HT1080 (cell line): ENCODE data around the gene ABCC2. TPM values are rescaled to one million over a fixed set of nuclear protein-coding genes. Genes with fewer than 3 reads are reported as not detected.
"Not testable (repeated sequence)": the region's sequence is repeated elsewhere in the genome, so short reads cannot be mapped to it uniquely, and the experiment has no call there.

ENCODE experiments used
- DNase-seq: peaks from one replicate; pipeline ENCODE4 v3.0.0-alpha.2; 2015; ENCODE audit warnings: low read depth
- polyA plus RNA-seq, 2 experiments: library from polyadenylated mRNA; depleted of rRNA; stranded (reverse); fragments of >200 nt; gene quantifications; 2 replicates each; pipeline ENCODE4 v1.2.3, GENCODE V29; 2015
- total RNA-seq: library from RNA; depleted of rRNA; stranded (reverse); fragments of >200 nt; shearing (Covaris generic); gene quantifications from 2 replicates; pipeline ENCODE4 v1.2.3, GENCODE V29; 2014; rRNA removed

Gene ABCC2
- 0.80 and 0.90 TPM in 2 replicates for total RNA-seq
- polyA plus RNA-seq (2015; cell fraction: cytosol; rRNA removed), result 0.29 and 0.53 TPM in 2 replicates
- 3.1 and 3.5 TPM in 2 replicates for polyA plus RNA-seq (2015; cell fraction: nucleus; rRNA removed)

DNA sequence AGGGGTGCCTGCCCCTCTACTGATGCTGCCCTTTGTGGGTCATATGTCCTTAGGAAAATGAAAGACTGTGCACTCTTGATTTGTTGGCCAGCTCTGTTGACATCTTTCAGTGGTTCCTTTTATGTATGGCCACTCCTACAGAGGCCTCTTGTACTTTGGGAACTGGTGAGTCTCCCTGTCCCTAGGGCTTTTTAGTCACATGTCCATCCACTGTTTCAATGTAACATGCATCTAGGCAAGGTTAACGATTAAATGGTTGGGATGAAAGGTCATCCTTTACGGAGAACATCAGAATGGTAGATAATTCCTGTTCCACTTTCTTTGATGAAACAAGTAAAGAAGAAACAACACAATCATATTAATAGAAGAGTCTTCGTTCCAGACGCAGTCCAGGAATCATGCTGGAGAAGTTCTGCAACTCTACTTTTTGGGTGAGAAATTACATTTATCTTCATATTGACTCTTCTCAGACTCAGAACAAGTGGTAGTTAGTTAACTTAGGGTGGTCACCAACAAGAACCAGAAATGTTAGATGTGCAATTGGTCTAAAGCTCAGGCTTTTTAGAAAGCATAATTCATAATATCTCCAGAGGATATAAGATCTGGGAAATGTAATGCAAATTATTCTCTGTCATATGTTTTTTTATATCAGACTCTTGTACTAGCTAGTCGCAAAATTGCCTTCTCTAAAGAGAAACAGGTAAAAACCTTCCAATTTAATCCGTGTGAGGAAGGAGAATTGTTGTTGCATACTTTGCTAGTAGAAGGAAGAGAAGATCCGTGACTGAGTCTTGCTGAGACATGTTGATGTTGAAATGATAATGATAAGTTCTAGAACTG, at the start of gene ABCC2:
Gene ABCC2 (plus strand): TSS at position 194 of the 840 bp plus-strand sequence. CDS start 205 bp downstream, at position 399.
- DNase-seq, result no peak

DNA sequence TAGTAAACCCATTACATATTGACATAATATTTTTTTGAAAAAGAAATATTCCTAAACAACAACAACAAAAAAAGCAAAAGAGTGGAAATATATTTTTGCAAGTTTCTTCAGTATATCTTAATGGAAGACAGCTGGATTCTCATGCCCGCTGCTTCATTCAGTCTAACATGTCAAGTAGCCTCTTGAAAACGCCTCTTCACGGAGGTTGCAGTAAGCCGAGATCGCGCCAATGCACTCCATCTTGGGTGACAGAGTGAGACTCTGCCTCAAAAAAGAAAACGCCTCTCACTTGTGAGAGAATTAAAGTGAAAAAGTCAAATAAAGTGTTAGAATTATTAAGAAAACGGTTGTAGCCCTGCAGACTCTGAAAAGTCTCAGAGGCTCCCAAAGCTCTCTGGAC, 49.1 kb upstream of the ABCC2 start:
- no peak for DNase-seq

DNA sequence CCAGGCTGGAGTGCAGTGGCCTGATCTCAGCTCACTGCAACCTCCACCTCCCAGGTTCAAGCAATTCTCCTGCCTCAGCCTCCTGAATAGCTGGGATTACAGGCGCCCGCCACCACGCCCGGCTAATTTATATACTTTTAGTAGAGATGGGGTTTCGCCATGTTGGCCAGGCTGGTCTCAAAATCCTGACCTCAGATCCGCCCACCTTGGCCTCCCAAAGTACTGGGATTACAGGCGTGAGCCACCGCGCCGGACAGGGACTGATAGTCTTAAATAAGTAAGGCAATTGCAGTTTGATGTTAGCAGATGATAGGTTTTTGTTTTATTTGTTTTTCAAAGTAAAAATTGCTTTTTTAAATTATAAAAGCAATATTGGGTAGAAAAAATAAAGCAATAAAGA, 48.3 kb upstream of the ABCC2 start:
- DNase-seq, result not testable (repeated sequence)

DNA sequence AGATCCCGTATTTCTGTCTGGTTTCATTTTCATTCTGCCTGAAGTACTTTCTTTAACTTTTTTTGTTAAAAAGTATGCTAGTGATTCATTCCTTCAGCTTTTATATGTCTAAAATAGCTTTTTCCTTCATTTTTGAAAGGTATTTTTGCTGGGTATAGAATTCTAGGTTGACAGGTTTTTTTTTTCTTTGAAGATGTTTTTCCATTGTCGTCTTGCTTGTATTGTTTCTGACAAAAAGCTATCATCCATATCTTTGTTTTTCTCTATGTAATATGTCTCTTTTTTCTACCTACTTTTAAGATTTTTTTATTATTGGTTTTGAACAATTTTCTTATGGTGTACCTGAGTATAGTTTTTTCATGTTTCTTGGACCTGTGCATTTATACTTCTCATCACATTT, 42.2 kb upstream of the ABCC2 start:
- DNase-seq, result no peak

DNA sequence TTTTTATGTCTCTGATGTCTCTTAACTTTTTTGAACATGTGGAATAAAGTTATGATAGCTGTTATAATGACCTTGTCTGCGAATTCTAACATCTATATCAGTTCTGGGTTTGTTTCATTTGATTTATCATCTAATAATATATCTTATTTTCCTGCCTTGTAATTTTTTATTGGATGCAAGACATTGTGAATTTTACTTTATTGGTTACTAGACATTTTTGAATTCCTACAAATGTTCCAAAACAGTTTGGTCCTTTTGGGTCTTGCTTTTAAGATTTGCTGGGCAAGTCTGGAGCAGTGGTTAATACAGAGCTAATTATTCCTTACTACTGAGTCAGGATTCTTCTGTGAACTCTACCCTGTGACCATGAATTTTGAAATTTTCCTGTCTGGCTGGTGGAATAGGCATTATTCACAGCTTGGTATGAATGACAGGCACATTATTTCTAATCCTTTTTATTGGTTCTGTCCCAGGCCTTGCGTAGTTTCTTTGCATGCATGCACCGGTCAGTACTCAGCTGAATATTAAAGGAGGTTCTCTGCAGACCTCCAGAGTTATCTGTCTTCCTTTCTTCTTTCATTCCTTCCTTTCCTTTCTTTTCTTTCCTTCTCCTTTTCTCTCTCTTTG, 41.4 kb upstream of the ABCC2 start:
- no peak for DNase-seq

DNA sequence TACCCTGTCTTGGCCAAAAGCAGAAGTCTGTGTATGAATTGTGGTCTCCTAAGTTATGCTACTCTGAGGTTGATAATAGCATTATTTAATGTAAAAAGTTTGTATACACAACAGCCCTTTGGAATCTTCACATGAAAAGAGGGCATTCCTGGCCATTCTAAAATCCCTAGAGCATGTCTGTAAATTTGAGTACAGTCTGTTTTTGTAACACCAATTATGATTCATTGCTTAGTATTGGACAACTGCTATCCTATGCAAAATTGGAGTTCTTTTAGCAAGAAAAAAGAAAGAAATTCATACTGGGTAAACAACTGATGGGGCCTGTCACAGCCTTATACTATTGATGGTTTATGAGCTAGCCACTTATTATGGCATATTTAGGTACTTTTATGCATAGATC, 40.2 kb upstream of the ABCC2 start:
- DNase-seq, result no peak

DNA sequence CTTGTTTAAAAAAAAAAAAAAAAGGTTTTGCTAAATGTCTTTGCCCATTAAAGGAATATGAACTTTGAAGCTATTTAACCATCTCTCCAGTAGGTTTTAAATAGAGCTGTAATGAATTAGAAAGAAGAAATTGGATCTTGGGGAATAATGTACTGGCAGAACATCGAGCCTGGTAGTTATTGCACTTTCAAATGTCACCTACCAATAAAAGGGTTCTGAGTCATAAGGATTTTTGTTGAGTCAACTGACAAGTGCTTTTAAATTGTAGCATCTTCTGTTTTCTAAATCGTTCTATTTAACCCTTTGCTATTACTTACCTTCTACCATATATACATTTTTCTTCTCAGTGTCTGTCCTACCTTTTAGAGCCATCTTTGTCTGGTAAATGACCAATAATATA, 39.7 kb upstream of the ABCC2 start:
- no peak for DNase-seq

DNA sequence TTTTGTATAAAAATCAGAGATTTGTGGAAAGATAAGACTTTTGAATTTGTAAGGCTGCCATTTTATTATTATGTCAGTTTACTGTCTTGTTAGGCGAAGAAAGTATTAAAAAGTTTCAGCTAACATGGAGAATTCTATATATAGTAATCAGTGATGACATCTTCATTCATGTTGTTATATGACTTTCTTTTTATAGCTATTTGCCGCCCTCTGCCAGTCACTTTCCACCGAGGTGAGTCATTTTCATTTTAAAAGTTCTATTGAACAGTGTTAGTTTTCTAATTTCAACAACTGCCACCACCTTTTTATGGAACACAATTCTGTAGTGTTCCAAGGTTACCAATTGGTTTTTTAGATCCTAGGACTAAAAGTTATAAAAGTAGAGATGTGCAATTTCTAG, 38.6 kb upstream of the ABCC2 start:
- DNase-seq, result no peak

DNA sequence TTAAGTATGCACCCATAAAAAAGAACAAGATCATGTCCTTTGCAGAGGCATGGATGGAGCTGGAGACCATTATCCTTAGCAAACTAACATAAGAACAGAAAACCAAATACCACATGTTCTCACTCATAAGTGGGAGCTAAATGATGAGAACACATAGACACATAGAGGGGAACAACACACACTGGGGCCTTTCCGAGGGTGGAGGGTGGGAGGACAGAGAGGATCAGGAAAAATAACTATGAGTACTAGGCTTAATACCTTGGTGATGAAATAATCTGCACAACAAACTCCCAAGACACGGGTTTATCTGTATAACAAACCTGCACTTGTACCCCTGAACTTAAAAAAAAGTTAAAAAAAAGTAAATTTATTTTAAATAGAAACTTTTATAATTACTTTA, 36.3 kb upstream of the ABCC2 start:
- not testable (repeated sequence) for DNase-seq

DNA sequence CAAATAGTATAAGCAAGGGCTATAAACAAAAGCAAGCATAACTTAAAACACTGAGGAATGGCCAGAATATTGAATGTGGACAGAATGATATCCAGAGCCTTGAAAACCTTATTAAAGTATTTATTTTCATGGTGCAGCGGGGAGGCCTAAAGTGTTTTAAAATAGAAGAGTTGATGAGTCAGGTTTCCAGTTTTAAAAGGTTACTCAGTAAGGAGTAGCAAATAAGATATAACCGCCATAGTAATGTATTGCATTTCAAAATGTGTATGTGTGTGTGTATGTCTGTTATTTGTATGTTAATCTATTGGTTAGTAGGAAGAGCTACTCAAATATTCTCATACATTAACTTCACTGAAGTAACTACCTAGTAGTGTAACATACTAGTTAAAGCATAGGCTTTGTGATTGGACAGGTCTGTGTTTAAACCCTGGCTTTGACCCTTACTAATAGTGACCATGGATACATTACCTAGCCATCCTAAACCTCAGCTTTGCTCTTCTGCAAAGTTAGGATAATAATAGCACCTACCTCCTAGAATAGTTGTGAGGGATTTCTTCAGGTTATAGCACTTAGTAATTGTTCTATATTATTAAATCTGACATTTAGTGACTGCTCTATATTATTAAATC, 33.5 kb upstream of the ABCC2 start:
- no peak for DNase-seq

DNA sequence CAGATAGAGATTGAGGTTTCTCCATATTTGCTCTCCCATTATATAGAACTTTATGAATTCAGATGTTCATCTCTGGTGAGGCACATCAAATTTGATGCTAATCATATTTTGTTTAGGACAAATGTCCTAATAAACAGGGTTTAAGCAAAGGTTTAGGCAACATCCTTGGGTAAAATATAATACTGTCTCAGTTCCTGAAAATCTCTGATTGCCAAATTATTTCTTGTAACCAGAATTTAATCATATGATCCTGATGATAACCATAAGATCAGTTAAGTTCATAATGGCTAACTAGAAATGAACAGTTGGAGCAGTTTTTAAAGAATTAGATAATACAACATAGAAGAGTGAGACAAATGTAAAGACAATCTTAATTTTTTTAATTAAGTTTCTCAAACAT, 31.8 kb upstream of the ABCC2 start:
- no peak for DNase-seq

DNA sequence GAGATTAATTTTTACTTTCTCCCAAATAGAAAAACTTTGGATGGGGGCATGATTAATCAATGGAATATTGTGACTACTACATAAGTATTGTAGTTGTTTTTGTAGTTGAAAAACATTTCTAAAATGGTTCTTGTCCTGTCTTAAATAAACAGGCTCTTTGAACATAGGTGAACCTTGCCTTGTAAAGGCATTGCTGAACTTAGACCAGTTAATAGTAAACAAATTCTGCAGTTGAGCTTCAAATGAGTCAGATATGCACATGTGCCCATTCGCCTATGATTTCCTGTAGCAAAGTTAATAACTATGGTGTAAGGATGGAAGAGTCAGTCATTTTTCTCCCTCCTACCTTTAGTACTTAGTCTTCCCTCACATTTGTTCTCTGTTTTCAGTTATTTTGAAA, 27.8 kb upstream of the ABCC2 start:
- DNase-seq, result peak; percentile 24

DNA sequence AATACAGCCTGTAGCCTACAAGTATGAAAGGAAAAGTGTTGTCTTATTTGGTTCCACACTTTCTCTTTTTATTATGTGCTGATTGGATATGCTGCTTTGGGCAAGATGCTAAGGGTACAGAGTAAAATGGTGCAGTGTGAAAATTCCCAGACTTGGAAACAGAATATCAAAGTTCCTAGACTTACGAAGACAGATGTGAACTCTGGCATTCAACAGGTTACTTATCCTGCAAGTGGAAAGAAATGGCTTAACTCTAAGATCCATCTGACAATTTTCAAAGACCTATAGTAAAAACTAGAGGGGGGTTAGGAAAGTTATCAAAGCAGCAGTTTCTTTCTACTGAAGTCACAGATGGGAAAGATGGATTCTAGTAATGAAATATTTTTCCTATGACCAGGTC, 26.3 kb upstream of the ABCC2 start:
- DNase-seq, result no peak

DNA sequence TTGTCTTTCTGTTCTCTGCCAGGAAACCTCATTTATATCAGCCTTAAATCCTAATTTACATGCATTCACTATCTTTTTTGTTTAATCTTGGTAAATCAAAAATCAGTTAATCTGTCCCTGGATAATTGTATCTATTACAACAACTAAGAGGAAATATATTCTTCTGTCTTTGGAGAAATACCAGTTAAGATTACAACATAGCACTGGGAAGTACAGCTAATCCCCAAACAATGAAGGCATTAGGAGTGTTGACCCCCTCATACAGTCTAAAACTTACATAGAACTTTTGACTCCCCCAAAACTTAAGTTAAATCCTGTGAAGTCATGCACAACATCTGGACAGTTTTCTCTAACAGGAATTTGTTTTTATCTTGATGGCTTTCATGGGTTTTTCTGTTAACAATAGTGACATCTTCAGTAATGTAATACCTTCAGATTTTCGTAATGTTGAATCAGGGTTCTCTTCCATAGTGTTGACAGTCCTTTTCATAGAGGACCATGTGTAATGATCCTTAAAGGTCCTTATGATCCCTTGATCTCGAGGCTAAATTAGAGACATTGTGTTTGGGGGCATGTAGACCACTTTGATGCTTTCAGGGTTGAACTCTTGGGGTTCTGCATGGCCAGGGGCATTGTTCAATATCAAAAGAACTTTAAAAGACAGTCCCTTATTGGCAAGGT, 24.1 kb upstream of the ABCC2 start:
- no peak for DNase-seq

DNA sequence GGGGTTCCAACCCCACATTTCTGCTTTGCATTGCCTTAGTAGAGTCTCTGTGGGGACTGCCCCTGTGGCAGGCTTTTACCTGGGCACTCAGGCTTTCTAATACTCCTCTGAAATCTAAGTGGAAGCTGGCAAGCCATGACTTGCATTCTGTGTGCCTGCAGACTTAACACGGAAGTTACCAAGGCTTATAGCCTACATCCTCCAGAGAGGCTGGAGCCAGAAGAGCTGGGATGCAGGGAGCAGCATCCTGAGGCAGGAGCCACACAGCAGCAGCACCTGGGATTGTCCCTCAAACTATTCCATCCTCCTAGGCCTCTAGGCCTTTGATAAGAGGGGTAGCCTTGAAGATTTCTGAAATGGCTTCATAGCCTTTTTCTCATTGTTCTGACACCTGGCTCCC, 22.1 kb upstream of the ABCC2 start:
- no peak for DNase-seq

DNA sequence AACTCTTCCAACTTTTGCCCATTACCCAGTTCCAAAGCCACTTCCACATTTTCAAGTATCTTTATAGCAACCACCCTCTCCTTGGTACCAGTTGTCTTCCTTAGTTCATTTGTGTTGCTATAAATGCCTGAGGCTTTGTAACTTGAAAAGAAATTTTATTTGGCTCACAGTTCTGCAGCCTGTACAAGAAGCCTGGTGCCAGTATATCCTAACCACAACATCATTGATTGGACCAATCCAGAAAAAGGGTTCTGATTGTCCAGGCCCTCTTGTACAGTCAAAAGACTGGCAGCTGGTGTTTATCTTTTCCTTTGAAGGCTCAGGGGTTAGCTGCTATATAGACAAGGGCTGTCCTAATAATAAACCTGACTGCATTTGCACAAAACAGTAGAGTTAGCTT, 21.1 kb upstream of the ABCC2 start:
- DNase-seq, result no peak

DNA sequence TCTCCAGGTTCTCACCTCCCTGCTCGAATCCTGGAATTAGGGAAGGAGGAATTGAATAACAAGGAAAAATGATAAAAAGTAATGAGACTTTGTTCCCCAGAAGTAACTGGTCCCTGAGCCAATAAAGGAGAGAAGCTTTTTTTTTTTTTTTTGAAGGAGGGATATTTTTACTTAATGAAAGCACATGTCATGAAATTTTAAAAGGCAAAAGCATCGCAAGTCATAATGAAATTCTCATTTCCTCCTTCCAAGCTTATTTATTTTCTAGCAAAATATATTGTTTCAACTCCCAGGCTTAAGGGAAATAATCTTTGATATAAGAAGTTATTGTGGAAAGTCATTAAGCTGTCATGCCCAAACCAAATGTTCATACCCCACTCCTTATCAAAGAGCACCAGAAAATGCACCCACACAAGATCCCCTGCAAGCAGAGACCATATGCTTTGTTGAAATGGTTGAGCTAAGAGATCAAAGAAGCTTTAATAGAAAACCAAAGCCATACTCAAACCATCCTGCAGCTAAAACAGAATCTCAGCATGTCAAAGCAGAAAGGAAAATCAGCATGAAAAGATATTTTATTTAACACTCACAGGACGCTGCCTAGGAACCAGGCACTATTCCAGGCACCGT, 16.7 kb upstream of the ABCC2 start:
- no peak for DNase-seq

DNA sequence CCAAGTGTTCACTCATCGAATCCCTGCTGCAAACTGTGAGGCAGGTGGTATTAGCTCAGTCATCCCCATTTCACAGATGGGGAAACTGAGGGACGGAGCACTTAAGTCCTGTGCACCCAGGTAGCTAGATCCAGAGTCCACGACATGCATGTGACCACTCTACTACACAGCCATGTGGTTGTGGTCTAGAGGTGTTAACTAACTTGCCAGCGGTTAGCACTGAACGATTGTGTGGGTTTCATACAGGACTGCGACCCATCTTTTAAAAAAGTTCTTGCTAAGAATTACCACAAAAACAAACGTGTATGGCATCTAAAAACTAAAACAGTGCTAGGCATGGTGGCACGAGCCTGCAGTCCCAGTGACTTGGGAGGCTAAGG, 16.1 kb upstream of the ABCC2 start:
- DNase-seq, result no peak

DNA sequence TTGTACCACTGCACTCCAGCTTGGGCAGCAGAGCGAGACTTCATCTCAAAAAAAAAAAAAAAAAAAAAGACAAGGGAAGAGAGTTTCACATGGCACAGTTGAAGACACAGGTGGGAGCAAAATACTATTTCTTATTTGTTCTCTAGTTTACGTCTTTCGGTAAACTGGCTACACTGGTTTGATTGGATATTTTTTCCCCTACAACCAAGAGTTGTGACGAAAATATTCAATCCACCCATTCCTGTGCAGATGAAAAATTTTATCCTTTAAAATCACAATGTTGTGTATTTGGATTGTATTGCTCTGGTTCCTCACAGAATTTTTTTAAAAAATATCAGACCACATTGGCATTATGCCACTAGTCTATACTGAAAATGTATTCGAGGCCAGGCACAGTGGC, 14.5 kb upstream of the ABCC2 start:
- no peak for DNase-seq

DNA sequence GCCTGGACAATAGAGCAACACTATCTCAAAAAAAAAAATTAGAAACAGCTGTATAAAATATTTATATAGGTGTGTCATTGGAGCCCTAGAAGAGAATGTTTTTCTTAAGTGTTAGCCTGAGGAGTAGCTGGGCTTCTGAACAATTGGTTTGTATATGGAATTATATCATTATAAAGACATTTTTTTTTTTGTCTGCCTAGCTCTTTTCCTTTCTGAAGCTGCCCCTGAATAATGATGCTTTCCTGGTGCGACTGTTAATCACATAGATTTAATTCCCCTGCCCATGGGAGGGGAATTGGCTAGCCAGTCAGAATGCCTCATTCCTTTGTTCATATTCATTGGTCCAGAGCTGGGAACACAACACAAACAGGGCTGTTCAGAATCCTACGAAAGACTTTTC, 13.9 kb upstream of the ABCC2 start:
- no peak for DNase-seq

DNA sequence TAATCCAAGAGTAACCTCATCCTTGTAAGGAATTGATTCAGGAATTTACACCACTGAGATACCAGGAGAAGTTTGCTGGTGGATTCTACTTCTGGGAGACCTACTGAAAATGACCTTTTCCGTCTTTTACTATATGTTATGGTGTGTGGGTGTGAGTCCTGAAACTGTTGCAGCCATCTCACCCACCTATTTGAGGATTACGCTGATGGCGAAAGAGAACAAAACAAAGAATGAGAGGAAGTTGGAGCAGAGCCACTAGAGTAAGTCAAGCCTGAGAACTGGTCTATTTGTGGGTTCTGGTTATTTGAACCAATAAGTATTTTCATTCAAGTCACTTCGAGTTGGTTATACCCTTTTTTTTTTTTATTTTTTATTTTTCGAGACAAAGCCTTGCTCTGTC, 12.7 kb upstream of the ABCC2 start:
- no peak for DNase-seq
